K562 (cell line): Measurements from ENCODE around the gene ZNF544. TPM values are rescaled to one million over a fixed set of nuclear protein-coding genes. Genes with fewer than 3 reads are reported as not detected.
A peak's percentile ranks its signal among the peaks of the same experiment; 100 is the strongest.

Experiments used
- ASH1L ChIP-seq: fragments of 450-650 bp; IDR thresholded peaks from 2 replicates; pipeline ENCODE4 v1.6.1; 2018; ENCODE audit warnings: borderline replicate concordance, mild to moderate bottlenecking, low read depth; ENCODE audit not compliant: partially characterized antibody
- BRCA1 ChIP-seq, 2 experiments: fragments of 450-650 bp in 1 of 2; sonication (generic) in 1 of 2; formaldehyde crosslinking in 1 of 2; IDR thresholded peaks; 2 replicates each; pipeline versions ENCODE4 v1.5.0 to v1.6.1; 2017 to 2020; ENCODE audit warnings: mild to moderate bottlenecking in 1 of 2, missing genetic modification reagents in 1 of 2
- BRD9 ChIP-seq: fragments of 450-650 bp; IDR thresholded peaks from 2 replicates; pipeline ENCODE4 v1.6.1; 2018; ENCODE audit warnings: low read depth; ENCODE audit not compliant: partially characterized antibody
- CEBPB ChIP-seq: fragments of 450-650 bp; IDR thresholded peaks from 2 replicates; pipeline ENCODE4 v1.6.1; 2016; ENCODE audit warnings: missing genetic modification characterization, missing compliant biosample characterization
- DPF2 ChIP-seq: fragments of 450-650 bp; IDR thresholded peaks from 2 replicates; pipeline ENCODE4 v1.6.1; 2016
- ELF2 ChIP-seq: fragments of 250-450 bp; sonication (Bioruptor Pico); IDR thresholded peaks from 2 replicates; pipeline ENCODE4 v1.5.0; 2021; ENCODE audit warnings: mild to moderate bottlenecking
- FOXK1 ChIP-seq: sonication (generic); formaldehyde crosslinking; IDR thresholded peaks from 2 replicates; pipeline ENCODE4 v1.8.0; 2022; ENCODE audit warnings: missing genetic modification reagents, mild to moderate bottlenecking, borderline replicate concordance
- FOXK2 ChIP-seq, 2 experiments: fragments of 450-650 bp; IDR thresholded peaks in 1 of 2; conservative IDR thresholded peaks in 1 of 2; 2 replicates each; pipeline ENCODE4 v1.6.1; 2016; ENCODE audit warnings: low read depth in 2 of 2, mild to moderate bottlenecking in 1 of 2
- FUS ChIP-seq: fragments of 200-400 bp; formaldehyde crosslinking; optimal IDR thresholded peaks from 2 replicates; pipeline ENCODE3; 2017; ENCODE audit warnings: low read depth, low read length
- GATA2 ChIP-seq: sonication (generic); formaldehyde crosslinking; IDR thresholded peaks from 2 replicates; pipeline ENCODE4 v1.4.0; 2020; ENCODE audit warnings: mild to moderate bottlenecking, missing genetic modification reagents
- MXD1 ChIP-seq: fragments of 250-450 bp; sonication (Bioruptor Pico); IDR thresholded peaks from 2 replicates; pipeline ENCODE4 v1.8.0; 2021; ENCODE audit warnings: borderline replicate concordance, mild to moderate bottlenecking, moderate library complexity; ENCODE audit not compliant: poor library complexity, severe bottlenecking
- MYNN ChIP-seq, 2 experiments: sonication (generic); formaldehyde crosslinking in 1 of 2; IDR thresholded peaks; 2 replicates each; pipeline versions ENCODE4 v1.5.0 to v1.6.1; 2016 to 2020; ENCODE audit warnings: antibody characterized with exemption in 1 of 2, missing genetic modification reagents in 1 of 2
- NFYB ChIP-seq: IDR thresholded peaks from 2 replicates; pipeline ENCODE4 v1.6.1; 2011; ENCODE audit warnings: mild to moderate bottlenecking, moderate library complexity; ENCODE audit not compliant: insufficient read length; ENCODE audit errors: extremely low read depth
- NR4A1 ChIP-seq, 2 experiments: fragments of 250-450 bp in 1 of 2; fragments of 450-650 bp in 1 of 2; sonication (Bioruptor Pico) in 1 of 2; IDR thresholded peaks; 2 replicates each; pipeline versions ENCODE4 v1.4.0 to v1.6.1; 2016 to 2020; ENCODE audit warnings: mild to moderate bottlenecking in 2 of 2, missing compliant biosample characterization in 1 of 2, missing genetic modification characterization in 1 of 2, moderate library complexity in 1 of 2
- PHB ChIP-seq: fragments of 250-450 bp; sonication (Bioruptor Pico); IDR thresholded peaks from 2 replicates; pipeline ENCODE4 v1.5.0; 2021
- POLR3G ChIP-seq: IDR thresholded peaks from 2 replicates; pipeline ENCODE4 v1.6.1; 2011; ENCODE audit not compliant: insufficient read length, insufficient replicate concordance; ENCODE audit errors: extremely low read depth
- POU5F1 ChIP-seq: fragments of 150-350 bp; IDR thresholded peaks from 2 replicates; pipeline ENCODE4 v1.6.1; 2014; ENCODE audit warnings: borderline replicate concordance, low read length, low read depth, mild to moderate bottlenecking; ENCODE audit not compliant: partially characterized antibody
- SMARCA5 ChIP-seq: fragments of 450-650 bp; IDR thresholded peaks from 2 replicates; pipeline ENCODE4 v1.6.1; 2016
- TCF7L2 ChIP-seq: fragments of 150-350 bp; IDR thresholded peaks from 2 replicates; pipeline ENCODE4 v1.6.1; 2016; ENCODE audit warnings: low read depth, mild to moderate bottlenecking, low read length, moderate library complexity
- TSC22D4 ChIP-seq: fragments of 450-650 bp; IDR thresholded peaks from 2 replicates; pipeline ENCODE4 v1.6.1; 2016; ENCODE audit warnings: missing genetic modification characterization, missing biosample characterization, control low read depth
- ZBTB2 ChIP-seq: fragments of 450-650 bp; IDR thresholded peaks from 2 replicates; pipeline ENCODE4 v1.6.1; 2016; ENCODE audit warnings: antibody characterized with exemption
- ZEB2 ChIP-seq: fragments of 450-650 bp; IDR thresholded peaks from 2 replicates; pipeline ENCODE4 v1.6.1; 2016
- ZKSCAN3 ChIP-seq: fragments of 250-450 bp; sonication (Bioruptor Pico); IDR thresholded peaks from 2 replicates; pipeline ENCODE4 v1.4.0; 2020
- ZNF431 ChIP-seq: sonication (generic); formaldehyde crosslinking; IDR thresholded peaks from 2 replicates; pipeline ENCODE4 v1.8.0; 2022; ENCODE audit warnings: mild to moderate bottlenecking, missing genetic modification reagents
- ZNF436 ChIP-seq: fragments of 250-450, 450-650 bp; sonication (Bioruptor Pico); formaldehyde crosslinking; IDR thresholded peaks from 2 replicates; pipeline ENCODE4 v1.7.0; 2020; ENCODE audit warnings: mild to moderate bottlenecking
- ZNF511 ChIP-seq: sonication (generic); formaldehyde crosslinking; IDR thresholded peaks from 2 replicates; pipeline ENCODE4 v1.8.0; 2022; ENCODE audit warnings: mild to moderate bottlenecking, missing genetic modification reagents
- polyA plus RNA-seq, 8 experiments: library from polyadenylated mRNA; depleted of rRNA in 4 of 8; stranded (reverse) in 5 of 8; unstranded in 3 of 8; fragments of >200 nt; fragmentation: Nextera tagmentation in 2 of 8; fragmentation: Illumina TruSeq in 1 of 8; extraction: Ambion mirVana in 2 of 8; extraction: Trizol in 1 of 8; gene quantifications; 2 replicates each; pipeline versions ENCODE4 v1.2.1 to v1.2.3, GENCODE V29; 2011 to 2014; ENCODE audit warnings: inconsistent platforms in 1 of 8, missing spikeins in 1 of 8
- total RNA-seq, 7 experiments: library from RNA; depleted of rRNA in 6 of 7; stranded (reverse); fragments of >200 nt in 6 of 7; fragmentation: Illumina TruSeq in 2 of 7; extraction: Trizol in 2 of 7; gene quantifications; 2 replicates each; pipeline versions ENCODE4 v1.2.1 to v1.2.3, GENCODE V29; 2011 to 2021; ENCODE audit warnings: low replicate concordance in 1 of 7

ZNF544 gene
- total and polyA plus RNA-seq, 9 of the 15 experiments (the other 6 are each of a cell fraction or from before 2014, with no cell fraction given) = 23.6 to 59.0 (median 41.4) TPM

- TF ChIP-seq ELF2 (CRISPR knock-in tag) (0 out of 2 replicates have a peak, but pooled peaks have one; percentile 65), ZNF436 (CRISPR knock-in tag) (no peak), TSC22D4 (tag) (no peak), NFYB (no peak), ZNF431 (peak; percentile 71), GATA2 (no peak), BRD9 (no peak), MYNN (IDR thresholded peaks at IDR 0.05) (0 out of 2 replicates have a peak, but pooled peaks have one; percentile 13), MYNN (CRISPR knock-in tag; IDR thresholded peaks at IDR 0.05) (no peak), POU5F1 (no peak), ZEB2 (no peak), ASH1L (no peak), ZKSCAN3 (CRISPR knock-in tag) (no peak), BRCA1 (IDR thresholded peaks at IDR 0.05) (no peak), BRCA1 (CRISPR knock-in tag; IDR thresholded peaks at IDR 0.05) (no peak), PHB (peak; percentile 53; the same call in 1 of the 2 replicates), CEBPB (tag) (no peak), ZNF511 (no peak; the same call in 1 of the 2 replicates), TCF7L2 (no peak), SMARCA5 (0 out of 2 replicates have a peak, but pooled peaks have one; percentile 15), FOXK1 (CRISPR knock-in tag) (no peak), NR4A1 (CRISPR knock-in tag; IDR thresholded peaks at IDR 0.05) (no peak), NR4A1 (tag; IDR thresholded peaks at IDR 0.05) (no peak), DPF2 (0 out of 2 replicates have a peak, but pooled peaks have one; percentile 59), ZBTB2 (0 out of 2 replicates have a peak, but pooled peaks have one; percentile 22), MXD1 (no peak), FUS (peak; percentile 51), FOXK2 (conservative IDR thresholded peaks at IDR 0.05 in 1 of 2, IDR thresholded peaks at IDR 0.05 in 1 of 2; ENCODE audit: low read depth in 2 of 2) (no peak; a peak in 1 of 4 replicates), POLR3G (no peak)
Observed at GRCh38 chr19:58279042-58279924, 50.6 kb downstream of the ZNF544 start (continued).
